GM19351 (cell line): ENCODE results near the gene SPEF1.

Experiments used
- ATAC-seq: cut with Tn5 transposase; IDR thresholded peaks from one replicate; pipeline ENCODE4 v1.9.1; 2021; ENCODE audit warnings: mild to moderate bottlenecking, moderate library complexity; ENCODE audit not compliant: unreplicated experiment

The SPEF1 gene

DNA sequence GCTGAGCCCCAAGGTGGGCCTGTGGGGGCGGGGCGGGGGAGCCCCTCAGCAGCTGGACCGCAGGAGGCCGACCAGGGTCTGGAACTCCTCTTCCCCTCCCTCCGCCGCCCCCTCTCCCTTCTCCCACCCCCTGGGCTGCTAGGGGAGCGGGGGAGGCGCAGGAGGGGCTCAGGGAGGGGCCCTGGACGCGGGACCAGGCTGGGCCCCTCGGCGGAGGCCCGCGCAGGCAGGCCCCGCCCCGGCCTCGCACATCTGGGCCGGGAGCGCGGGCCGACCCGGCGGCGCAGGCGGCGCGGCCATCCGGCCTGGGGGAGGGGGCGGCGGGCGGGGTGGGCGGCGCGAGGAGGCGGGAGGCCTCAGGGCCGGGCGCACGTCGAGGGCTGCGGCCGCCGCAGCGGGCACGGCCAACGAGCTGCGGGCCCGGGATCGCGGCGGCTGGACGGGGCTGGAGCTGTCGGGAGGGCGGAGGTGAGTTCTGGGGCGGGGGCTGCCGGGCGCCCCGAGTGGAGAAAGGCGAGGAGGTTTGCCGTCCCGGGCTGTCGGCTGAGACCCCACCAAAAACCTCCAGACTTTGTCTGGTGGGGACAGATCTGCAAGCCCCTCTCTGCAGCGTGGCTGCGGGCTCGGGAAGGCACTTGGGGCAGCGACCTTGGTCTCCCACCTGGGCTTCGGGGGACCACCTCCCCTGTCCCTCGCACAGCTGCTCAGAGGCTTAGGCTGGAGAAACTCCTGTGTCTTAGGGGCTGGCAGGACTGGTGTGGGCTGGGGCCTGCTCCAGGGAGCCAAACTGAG lies 48.7 kb downstream of the SPEF1 start, which contains the start of gene HSPA12B:
HSPA12B (plus strand) TSS at position 359 of the 792 bp plus-strand sequence. CDS start 5,990 bp downstream, outside the sequence.
- ATAC-seq = no peak

DNA sequence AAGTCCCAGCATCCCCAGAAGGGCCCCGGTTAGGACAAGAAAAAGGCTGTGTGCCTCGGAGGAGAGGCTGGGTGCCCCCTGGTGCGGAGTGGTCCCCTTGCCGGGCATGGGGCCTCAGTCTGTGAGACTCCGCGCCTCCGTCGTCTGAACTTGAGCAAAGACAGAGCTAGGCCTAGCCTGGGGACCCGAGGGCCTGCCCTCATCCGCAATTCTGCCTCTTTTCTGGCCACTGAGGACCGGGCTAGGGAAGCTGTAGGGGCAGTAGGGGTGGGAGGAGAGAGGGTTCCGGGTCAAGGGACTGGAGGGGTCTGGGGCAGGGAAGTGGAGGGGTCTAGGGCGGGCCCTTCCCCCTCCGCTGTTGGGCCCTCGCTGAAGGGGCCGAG lies 49.3 kb downstream of the SPEF1 start:
- no peak for ATAC-seq

DNA sequence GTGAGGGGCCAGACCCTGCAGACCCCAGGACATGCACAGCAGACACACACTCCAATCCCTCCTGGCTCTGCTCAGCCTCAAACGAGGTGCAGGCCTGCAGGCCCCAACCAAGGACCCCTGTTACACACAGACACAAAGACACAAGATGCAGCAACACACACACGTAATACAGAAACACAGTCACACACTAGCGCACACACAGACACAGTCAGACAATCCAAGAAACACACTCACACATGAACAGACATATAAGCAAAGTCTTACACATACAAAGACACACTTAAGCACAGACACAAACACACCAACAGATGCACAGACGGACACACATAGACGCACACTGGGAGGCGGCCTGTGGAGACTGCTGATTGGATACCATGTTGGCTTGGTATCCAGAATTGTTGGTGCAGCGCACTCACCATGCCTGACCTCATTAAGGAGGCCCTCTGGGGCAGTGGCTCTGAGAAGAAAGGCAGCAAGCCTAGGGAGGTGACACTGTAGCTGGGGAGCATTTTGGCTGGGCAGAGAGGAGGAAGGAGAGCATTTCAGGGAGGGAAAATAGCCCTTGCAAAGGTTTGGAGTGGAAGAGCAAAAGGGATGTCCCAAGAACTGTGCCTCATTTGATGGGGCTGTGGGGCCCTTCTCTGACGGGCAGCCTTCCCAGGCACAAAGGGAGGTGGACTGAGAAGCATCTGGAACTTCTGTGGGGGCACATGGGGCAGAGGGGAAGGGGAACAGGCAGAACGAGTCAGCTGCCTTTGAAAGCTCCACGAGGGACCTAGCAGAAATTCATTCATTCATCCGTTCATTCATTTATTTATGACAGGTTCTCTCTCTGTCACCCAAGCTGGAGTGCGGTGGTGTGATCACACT lies 50.2 kb downstream of the SPEF1 start:
- no peak for ATAC-seq

DNA sequence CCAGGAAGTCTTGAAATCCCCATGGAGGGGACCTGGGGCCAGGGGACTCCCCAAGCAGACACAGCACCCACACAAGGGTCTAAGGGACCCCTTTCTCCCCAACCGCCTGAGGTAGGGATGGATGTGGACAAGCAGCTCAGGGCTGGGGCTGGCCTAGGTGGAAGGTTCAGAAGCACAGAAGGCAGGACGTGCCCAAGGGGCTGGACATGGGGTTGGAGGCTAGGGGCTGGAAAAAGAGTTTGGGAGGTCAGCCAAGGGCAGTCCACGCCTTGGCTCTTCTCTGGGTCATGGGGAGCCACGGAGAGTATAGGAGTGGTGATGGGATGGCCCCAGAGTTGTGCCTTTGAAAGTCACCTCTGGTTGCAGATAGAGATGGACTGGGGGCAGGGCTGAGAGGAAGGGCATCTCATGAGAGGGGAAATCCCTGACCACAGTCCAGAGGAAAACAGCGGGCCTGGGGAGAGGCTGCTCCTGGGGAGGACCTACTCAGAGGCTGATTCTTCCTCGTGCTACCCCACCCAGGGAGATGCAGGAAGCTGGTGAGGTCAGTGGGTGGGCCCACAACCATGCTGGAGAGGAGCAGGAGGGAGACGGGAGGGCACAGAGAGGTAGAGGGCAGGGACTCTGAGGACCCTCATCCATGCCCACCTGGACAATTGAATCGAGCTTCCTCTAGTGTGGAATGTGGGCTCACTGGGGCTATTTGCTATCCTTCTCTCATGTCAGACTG lies 51.3 kb downstream of the SPEF1 start:
- no peak for ATAC-seq

DNA sequence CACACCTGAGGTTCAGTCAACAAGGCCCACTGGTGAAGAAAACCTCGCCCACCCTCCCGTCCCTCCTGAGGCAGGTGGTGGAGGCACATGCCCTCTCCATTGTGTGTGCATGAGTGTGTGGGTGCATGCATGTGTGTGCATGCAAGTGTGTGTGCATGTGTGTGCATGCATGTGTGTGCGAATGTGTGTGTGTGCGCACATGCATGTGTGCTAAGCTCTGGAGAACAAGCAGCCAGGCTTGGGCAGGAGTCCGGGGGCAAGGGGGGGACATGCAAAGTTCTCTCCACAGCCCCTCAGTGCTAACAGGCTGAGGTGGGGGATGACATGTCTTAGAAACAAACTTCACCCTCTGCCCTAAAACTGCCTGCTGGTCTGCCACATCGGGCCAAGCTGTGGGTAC lies 51.9 kb downstream of the SPEF1 start:
- no peak for ATAC-seq

DNA sequence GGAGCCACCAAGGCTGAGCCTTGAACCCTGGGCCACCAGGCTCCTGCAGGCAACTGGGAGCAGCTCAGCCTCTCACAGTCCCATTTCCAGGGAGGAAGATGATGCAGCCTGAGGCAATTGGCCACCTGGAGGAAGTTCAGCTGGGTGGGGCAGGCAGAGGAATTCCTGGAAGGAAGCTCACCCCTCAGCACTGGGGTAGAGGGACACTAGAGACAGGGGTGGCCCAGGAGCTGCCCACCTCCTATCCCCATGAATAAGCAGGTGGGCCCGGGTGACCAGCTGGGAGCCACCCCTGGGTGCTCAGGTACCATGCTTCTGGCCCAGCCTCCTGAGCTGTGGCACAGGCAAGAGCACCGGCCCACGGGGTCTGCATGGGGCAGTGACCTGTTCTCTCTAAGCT lies 52.4 kb downstream of the SPEF1 start:
- ATAC-seq = no peak

DNA sequence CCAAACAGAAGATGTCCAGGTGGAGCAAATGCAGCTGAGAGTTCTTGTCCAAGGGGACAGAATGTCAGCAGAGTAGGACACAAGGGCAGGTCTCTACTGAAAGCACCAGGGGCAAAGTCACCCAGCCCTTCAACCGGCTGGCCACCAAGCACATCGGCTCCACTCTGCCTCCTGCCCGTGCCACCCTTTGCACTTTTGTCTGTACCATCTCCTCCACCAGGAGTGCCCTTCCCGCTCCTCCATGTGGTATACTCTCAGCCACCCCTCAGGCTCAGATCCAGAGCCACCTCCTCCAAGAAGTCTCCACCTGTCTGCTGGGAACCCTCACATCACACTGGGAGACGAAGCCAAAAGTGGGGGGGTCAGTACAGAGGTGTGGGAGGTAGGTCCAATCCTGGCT lies 52.9 kb downstream of the SPEF1 start:
- no peak for ATAC-seq
